ENCODE data around the gene ZPR1. TPM values are rescaled to one million over a fixed set of nuclear protein-coding genes. Genes with fewer than 3 reads are reported as not detected.

ZPR1 gene
- total and polyA plus RNA-seq, 12 donors: 10.5 to 63.6 (median 28.1) TPM

DNA sequence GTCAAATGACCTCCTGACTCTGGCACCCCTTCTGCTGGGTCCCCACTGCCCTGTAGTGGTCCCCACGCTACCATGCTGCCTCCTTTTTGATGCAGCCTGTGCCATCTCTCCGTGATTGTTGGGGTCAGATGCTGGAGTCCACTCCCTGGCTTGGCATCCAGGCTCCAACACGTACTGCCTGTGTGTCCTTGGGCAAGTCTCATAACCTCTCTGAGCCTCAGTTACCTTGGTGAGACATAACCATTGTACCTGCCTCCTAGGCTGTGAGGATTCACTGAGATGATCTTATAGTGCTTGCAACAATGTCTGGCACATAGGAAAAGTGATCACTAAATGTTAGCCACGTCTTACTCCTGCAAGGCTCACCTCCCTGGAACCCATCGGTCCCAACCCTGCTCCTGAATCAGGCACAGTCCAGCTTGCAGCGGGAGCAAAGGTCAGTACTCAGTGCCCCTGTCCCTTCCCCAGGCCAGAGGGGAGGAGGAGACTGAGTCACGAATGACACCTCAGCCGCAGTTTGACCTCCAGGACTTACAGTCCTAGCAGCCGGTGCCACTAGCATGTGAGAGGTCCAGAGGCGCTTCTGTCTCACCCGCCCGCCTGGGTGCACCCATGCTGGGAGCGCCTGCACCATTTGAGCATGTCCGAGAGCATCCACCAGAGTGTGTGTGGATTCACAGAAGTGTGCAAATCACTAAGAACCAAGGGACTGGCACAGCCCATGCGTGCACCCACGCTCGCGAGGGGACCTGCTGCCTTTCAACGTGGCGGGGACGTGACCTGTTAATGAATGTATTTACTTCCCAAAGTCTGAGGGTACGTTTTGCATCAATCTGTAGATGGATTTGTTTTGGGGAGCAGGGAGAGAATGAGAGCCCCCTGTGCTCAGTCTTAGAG, 38.3 kb upstream of the ZPR1 start:
- H3K36me3 ChIP-seq (replicated peaks in 1 of 2): no peaks in the 10 kb centered on the region
- intact Hi-C loops (cut with DNase I): no loop called here
- TF ChIP-seq, protein P1, sequence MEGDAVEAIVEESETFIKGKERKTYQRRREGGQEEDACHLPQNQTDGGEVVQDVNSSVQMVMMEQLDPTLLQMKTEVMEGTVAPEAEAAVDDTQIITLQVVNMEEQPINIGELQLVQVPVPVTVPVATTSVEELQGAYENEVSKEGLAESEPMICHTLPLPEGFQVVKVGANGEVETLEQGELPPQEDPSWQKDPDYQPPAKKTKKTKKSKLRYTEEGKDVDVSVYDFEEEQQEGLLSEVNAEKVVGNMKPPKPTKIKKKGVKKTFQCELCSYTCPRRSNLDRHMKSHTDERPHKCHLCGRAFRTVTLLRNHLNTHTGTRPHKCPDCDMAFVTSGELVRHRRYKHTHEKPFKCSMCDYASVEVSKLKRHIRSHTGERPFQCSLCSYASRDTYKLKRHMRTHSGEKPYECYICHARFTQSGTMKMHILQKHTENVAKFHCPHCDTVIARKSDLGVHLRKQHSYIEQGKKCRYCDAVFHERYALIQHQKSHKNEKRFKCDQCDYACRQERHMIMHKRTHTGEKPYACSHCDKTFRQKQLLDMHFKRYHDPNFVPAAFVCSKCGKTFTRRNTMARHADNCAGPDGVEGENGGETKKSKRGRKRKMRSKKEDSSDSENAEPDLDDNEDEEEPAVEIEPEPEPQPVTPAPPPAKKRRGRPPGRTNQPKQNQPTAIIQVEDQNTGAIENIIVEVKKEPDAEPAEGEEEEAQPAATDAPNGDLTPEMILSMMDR (IDR thresholded peaks at IDR 0.05): no peak
- no peak for TF ChIP-seq POLR2A (IDR thresholded peaks at IDR 0.05)
- WGBS, 4 donors: 77 to 84% (median 80%) methylated on average over 22 of the region's 22 CpGs
- DNase-seq: no peak
- no peaks in the 10 kb centered on the region for H3K4me1 ChIP-seq (replicated peaks in 1 of 2)
- H3K27ac ChIP-seq: no peak overlapping the region
- H3K27me3 ChIP-seq: no peaks in the 10 kb centered on the region
- H3K9me3 ChIP-seq (replicated peaks in 1 of 3): no peaks in the 10 kb centered on the region
- no peak overlapping the region for H3K4me3 ChIP-seq

GRCh38 chr11:116825434-116825833, 37.6 kb upstream of the ZPR1 start:
- Histone ChIP-seq H3K9me3 (replicated peaks in 1 of 3) (no peaks in the 10 kb centered on the region), H3K27ac (no peak overlapping the region), H3K27me3 (no peaks in the 10 kb centered on the region), H3K4me3 (no peak overlapping the region), H3K36me3 (replicated peaks in 1 of 2) (no peaks in the 10 kb centered on the region), H3K4me1 (replicated peaks in 1 of 2) (no peaks in the 10 kb centered on the region)
- 79 to 84% (median 82%) methylated on average over 5 of the region's 5 CpGs for WGBS, 4 donors
- intact Hi-C loops (cut with DNase I): no loop called here
- DNase-seq: no peak
- no peak for TF ChIP-seq POLR2A (IDR thresholded peaks at IDR 0.05)
- TF ChIP-seq, protein P1 (IDR thresholded peaks at IDR 0.05): no peak

DNA sequence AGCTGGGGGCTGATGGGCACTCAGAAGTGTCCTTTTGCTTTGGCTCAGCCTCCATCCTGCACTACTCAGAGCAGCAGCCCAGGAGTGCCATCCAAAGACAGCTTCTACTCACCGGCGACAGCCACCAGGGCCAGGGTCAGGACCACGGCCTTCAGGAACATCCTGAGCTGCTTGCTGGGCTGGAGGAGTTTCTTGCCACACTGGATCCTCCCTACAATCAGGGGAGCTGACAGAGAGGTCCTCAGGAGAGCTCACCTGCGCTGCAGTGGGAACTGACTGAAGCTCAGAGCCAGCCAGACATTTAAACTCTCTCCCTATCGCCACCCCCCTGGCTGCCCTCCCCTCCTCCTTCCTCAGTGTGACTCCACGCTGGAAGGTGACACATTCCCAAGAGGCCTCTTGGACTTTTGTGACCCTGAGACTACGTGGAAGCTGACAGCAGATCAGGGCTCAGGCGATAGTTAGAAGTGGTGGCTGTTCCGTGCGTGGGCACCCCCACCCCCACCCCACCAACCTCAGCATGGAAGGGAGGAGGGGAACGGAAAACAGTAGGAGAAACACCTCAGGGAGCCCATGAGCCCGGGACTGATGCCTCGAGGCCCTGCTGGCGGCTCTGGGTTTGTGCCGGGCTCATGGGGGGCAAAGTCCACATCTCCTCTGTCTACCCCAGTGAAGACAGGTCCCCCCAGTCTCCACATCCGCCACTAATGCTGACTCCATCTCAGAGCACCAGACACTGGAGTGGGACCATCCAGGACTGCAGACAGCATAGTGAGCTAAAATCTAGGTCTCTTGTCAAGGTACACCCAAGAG, 35.4 kb upstream of the ZPR1 start, which contains the start of gene APOA4:
TSS of gene APOA4 (minus strand) at position 274 of the 813 bp plus-strand sequence. CDS start at position 161, 113 bp downstream.
- H3K4me3 ChIP-seq: no peak within 1 kb of the TSS
- no peak for DNase-seq
- WGBS, 4 donors: 75 to 82% (median 81%) methylated on average over 10 to 16 of the region's 16 CpGs
- TF ChIP-seq, protein P1 (IDR thresholded peaks at IDR 0.05): no peak
- no peak for TF ChIP-seq POLR2A (IDR thresholded peaks at IDR 0.05)
- no peak within 1 kb of the TSS for H3K27ac ChIP-seq
- intact Hi-C loops (cut with DNase I): no loop called here
- H3K4me1 ChIP-seq (replicated peaks in 1 of 2): no peaks in the 10 kb centered on the region
- H3K9me3 ChIP-seq (replicated peaks in 1 of 3): no peaks in the 10 kb centered on the region
- no peaks in the 10 kb centered on the region for H3K27me3 ChIP-seq
- no peaks in the 10 kb centered on the region for H3K36me3 ChIP-seq (replicated peaks in 1 of 2)

GRCh38 chr11:116822575-116822974, 34.8 kb upstream of the ZPR1 start:
- intact Hi-C loops (cut with DNase I): no loop called here
- H3K9me3 ChIP-seq (replicated peaks in 1 of 3): no peaks in the 10 kb centered on the region
- H3K4me1 ChIP-seq (replicated peaks in 1 of 2): no peaks in the 10 kb centered on the region
- 77 to 87% (median 82%) methylated on average over 4 to 5 of the region's 5 CpGs for WGBS, 4 donors
- H3K27ac ChIP-seq: no peak overlapping the region
- no peaks in the 10 kb centered on the region for H3K27me3 ChIP-seq
- H3K36me3 ChIP-seq (replicated peaks in 1 of 2): no peaks in the 10 kb centered on the region
- no peak overlapping the region for H3K4me3 ChIP-seq
- DNase-seq: no peak
- no peak for TF ChIP-seq POLR2A (IDR thresholded peaks at IDR 0.05)
- TF ChIP-seq, protein P1 (IDR thresholded peaks at IDR 0.05): no peak

Data from adrenal gland (tissue), 12 donors.